GM06990 (cell line): ENCODE measurements around the gene RASSF3.

Experiments used
- DNase-seq: peaks from one replicate; pipeline ENCODE4 v3.0.0-alpha.2; 2011; ENCODE audit not compliant: insufficient read length; ENCODE audit errors: extremely low read depth
- H3K27me3 ChIP-seq: replicated peaks from 2 replicates; pipeline ENCODE4 v1.6.0; 2011; ENCODE audit warnings: low read length; ENCODE audit not compliant: control insufficient read depth, insufficient read depth
- H3K36me3 ChIP-seq: 2 replicates; pipeline ENCODE4 v1.5.1; 2011; ENCODE audit warnings: low read length; ENCODE audit not compliant: control insufficient read depth, insufficient read depth
- H3K4me3 ChIP-seq: replicated peaks from 2 replicates; pipeline ENCODE4 v1.5.1; 2011; ENCODE audit warnings: low read depth, mild to moderate bottlenecking, control low read depth, low read length
- CTCF ChIP-seq: IDR thresholded peaks from 2 replicates; pipeline ENCODE4 v1.5.1; 2011; ENCODE audit warnings: low read length, control low read depth, mild to moderate bottlenecking, inconsistent platforms; ENCODE audit not compliant: insufficient read depth, poor library complexity, severe bottlenecking

The RASSF3 gene

GRCh38 chr12:64585104-64585503 is 25.2 kb upstream of the RASSF3 start:
- DNase-seq = no peak
- H3K27me3 ChIP-seq = no peaks in the 10 kb centered on the region

DNA sequence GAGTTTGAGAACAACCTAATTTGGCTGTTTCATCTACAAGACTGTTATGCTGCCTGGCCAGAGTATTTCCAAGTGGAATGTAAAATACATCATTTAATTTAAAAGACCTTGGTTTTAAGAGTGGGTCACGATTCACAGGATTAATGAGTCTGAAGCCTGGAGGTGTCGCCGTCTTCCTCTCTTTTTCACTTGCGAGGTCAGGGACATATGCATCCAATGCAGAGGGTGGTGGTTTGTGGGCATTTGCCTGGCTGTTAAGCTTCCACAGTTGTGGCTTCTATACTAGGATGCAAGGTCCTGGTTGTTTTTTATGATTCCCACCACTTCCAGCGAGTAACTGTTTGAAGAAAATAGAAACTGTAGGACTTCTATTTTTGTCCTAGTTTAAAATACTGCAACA is 22.8 kb upstream of the RASSF3 start:
- TF ChIP-seq CTCF = no peak
- H3K36me3 ChIP-seq = no peaks in the 10 kb centered on the region
- no peak for DNase-seq
- no peak overlapping the region for H3K4me3 ChIP-seq
- no peaks in the 10 kb centered on the region for H3K27me3 ChIP-seq

More at GRCh38 chr12:64585104-64585503, 25.2 kb upstream of the RASSF3 start:
- no peak overlapping the region for H3K4me3 ChIP-seq
- no peaks in the 10 kb centered on the region for H3K36me3 ChIP-seq
- TF ChIP-seq CTCF = no peak

- DNase-seq = no peak
- Histone ChIP-seq H3K36me3 (no peaks in the 10 kb centered on the region), H3K27me3 (no peaks in the 10 kb centered on the region), H3K4me3 (no peak overlapping the region)
- TF ChIP-seq CTCF = no peak
Measured at GRCh38 chr12:64590183-64590582, 20.1 kb upstream of the RASSF3 start.

DNA sequence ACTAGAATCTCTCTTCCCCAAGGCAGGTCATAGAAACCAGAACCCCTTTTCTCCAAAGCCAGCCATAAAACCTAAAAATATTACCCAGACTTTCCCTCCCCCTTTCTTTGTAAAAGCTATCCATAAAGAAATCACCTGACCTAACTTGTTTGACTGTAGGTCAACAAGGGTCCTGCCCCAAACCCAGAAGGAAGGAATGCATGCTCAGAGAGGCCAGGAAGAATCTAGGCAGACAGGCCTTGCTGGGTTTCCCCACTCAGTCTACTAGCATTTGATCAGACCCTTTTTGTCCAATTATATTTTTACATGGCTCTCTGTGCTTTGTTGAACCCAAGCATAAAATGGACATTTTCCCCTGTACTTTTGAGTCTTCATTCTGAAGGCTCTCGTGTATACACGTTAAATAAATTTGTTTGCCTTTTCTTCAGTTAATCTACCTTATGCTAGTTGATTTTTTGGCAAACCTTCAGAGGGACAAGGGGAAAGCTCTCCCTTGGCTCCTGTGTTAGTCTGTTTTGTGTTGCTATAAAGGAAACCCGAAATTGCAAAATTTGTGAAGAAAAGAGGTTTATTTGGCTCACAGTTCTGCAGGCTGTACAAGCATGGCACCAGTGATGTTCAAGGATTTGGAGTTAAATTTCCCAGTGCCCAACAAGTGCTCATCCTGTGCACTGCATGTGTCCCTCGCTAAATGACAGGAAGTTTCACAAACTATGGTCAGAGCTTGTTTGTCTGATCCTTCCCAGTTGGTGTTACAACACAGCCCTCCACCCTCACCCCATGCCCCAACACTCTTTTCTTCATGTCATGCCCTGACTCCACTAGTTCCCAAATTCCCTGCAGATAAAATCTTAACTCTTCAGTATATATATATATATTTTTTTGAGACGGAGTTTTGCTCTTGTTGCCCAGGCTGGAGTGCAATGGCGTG is 14.2 kb upstream of the RASSF3 start:
- no peak for TF ChIP-seq CTCF
- no peaks in the 10 kb centered on the region for H3K27me3 ChIP-seq
- H3K36me3 ChIP-seq = no peaks in the 10 kb centered on the region
- H3K4me3 ChIP-seq = no peak overlapping the region
- no peak for DNase-seq

GRCh38 chr12:64598831-64599230 is 11.5 kb upstream of the RASSF3 start:
- DNase-seq = no peak
- Histone ChIP-seq H3K27me3 (no peaks in the 10 kb centered on the region), H3K4me3 (no peak overlapping the region), H3K36me3 (no peaks in the 10 kb centered on the region)
- no peak for TF ChIP-seq CTCF

- DNase-seq = no peak
- no peak for TF ChIP-seq CTCF
- no peak overlapping the region for H3K4me3 ChIP-seq
- no peaks in the 10 kb centered on the region for H3K27me3 ChIP-seq
- H3K36me3 ChIP-seq = no peaks in the 10 kb centered on the region
Measured at GRCh38 chr12:64600164-64600561, 10.1 kb upstream of the RASSF3 start.
